ENCODE measurements around the gene NFATC3.

- TF ChIP-seq POLR2A (IDR thresholded peaks at IDR 0.05; ENCODE audit: low read length) = no peak
- TF ChIP-seq GATA1 (IDR thresholded peaks at IDR 0.05; ENCODE audit: low read depth, low read length) = no peak
These were observed 8.8 kb downstream of the NFATC3 start for GRCh38 chr16:68093816-68094613.

Data from erythroblast (primary cell).